ENCODE measurements around the gene SLC14A1. TPM values are rescaled to one million over a fixed set of nuclear protein-coding genes. Genes with fewer than 3 reads are reported as not detected.

The SLC14A1 gene
- total RNA-seq, 1 experiment from 2014 or later: not detected

GRCh38 chr18:45745817-45746461 is 22.0 kb downstream of the SLC14A1 start:
- Mint-ChIP-seq H3K4me3 (ENCODE audit: low read depth, unreplicated experiment) (no peak overlapping the region), H3K36me3 (ENCODE audit: insufficient read depth, unreplicated experiment) (peaks cover 9% of the 10 kb centered on the region), H3K27me3 (ENCODE audit: unreplicated experiment) (no peaks in the 10 kb centered on the region), H3K27ac (ENCODE audit: unreplicated experiment) (peak overlapping the region; percentile 45), H3K9me3 (ENCODE audit: low read depth, unreplicated experiment) (peaks cover 6% of the 10 kb centered on the region), H3K4me1 (ENCODE audit: low read depth, unreplicated experiment) (peaks cover 45% of the 10 kb centered on the region)
- DNase-seq: no peak
- intact Hi-C loops (cut with micrococcal nuclease; ENCODE audit: unreplicated experiment): no loop called here
- TF ChIP-seq CTCF (IDR thresholded peaks at IDR 0.05; ENCODE audit: unreplicated experiment): no peak
- BruUV-seq (replicated peaks): no TSS peak
- CTCF ChIA-PET: no interaction called here

GRCh38 chr18:45748501-45748900 is 24.5 kb downstream of the SLC14A1 start:
- peaks cover 57% of the 10 kb centered on the region for H3K4me1 Mint-ChIP-seq (ENCODE audit: low read depth, unreplicated experiment)
- no peak for TF ChIP-seq CTCF (IDR thresholded peaks at IDR 0.05; ENCODE audit: unreplicated experiment)
- CTCF ChIA-PET: no interaction called here
- H3K27ac Mint-ChIP-seq (ENCODE audit: unreplicated experiment): no peak overlapping the region
- intact Hi-C loops (cut with micrococcal nuclease; ENCODE audit: unreplicated experiment): no loop called here
- no peaks in the 10 kb centered on the region for H3K27me3 Mint-ChIP-seq (ENCODE audit: unreplicated experiment)
- no peak for DNase-seq
- H3K36me3 Mint-ChIP-seq (ENCODE audit: insufficient read depth, unreplicated experiment): peaks cover 9% of the 10 kb centered on the region
- no peak overlapping the region for H3K4me3 Mint-ChIP-seq (ENCODE audit: low read depth, unreplicated experiment)
- peaks cover 6% of the 10 kb centered on the region for H3K9me3 Mint-ChIP-seq (ENCODE audit: low read depth, unreplicated experiment)
- no TSS peak for BruUV-seq (replicated peaks)

- intact Hi-C loops (cut with micrococcal nuclease; ENCODE audit: unreplicated experiment): no loop called here
- peaks cover 69% of the 10 kb centered on the region for H3K4me1 Mint-ChIP-seq (ENCODE audit: low read depth, unreplicated experiment)
- peak; percentile 38 for DNase-seq
- CTCF ChIA-PET: interaction anchor here (0.6 to 1.3 kb wide), 5 partner anchors 14 to 130 kb away, joined by 3 to 4 read pairs (median 4); no protein-coding TSS in a partner anchor
- H3K27ac Mint-ChIP-seq (ENCODE audit: unreplicated experiment): peak overlapping the region; percentile 85
- BruUV-seq (replicated peaks): no TSS peak
- TF ChIP-seq CTCF (IDR thresholded peaks at IDR 0.05; ENCODE audit: unreplicated experiment): no peak
- peaks cover 9% of the 10 kb centered on the region for H3K36me3 Mint-ChIP-seq (ENCODE audit: insufficient read depth, unreplicated experiment)
- no peaks in the 10 kb centered on the region for H3K27me3 Mint-ChIP-seq (ENCODE audit: unreplicated experiment)
- H3K4me3 Mint-ChIP-seq (ENCODE audit: low read depth, unreplicated experiment): peak overlapping the region; percentile 19
- peaks cover 9% of the 10 kb centered on the region for H3K9me3 Mint-ChIP-seq (ENCODE audit: low read depth, unreplicated experiment)
These were observed 26.1 kb downstream of the SLC14A1 start for GRCh38 chr18:45749918-45750689.

GRCh38 chr18:45751766-45752165 is 27.8 kb downstream of the SLC14A1 start:
- TF ChIP-seq CTCF (IDR thresholded peaks at IDR 0.05; ENCODE audit: unreplicated experiment): no peak
- Mint-ChIP-seq H3K9me3 (ENCODE audit: low read depth, unreplicated experiment) (peaks cover 11% of the 10 kb centered on the region), H3K27me3 (ENCODE audit: unreplicated experiment) (no peaks in the 10 kb centered on the region), H3K4me1 (ENCODE audit: low read depth, unreplicated experiment) (peaks cover 64% of the 10 kb centered on the region), H3K27ac (ENCODE audit: unreplicated experiment) (no peak overlapping the region), H3K4me3 (ENCODE audit: low read depth, unreplicated experiment) (no peak overlapping the region), H3K36me3 (ENCODE audit: insufficient read depth, unreplicated experiment) (peaks cover 9% of the 10 kb centered on the region)
- DNase-seq: no peak
- BruUV-seq (replicated peaks): no TSS peak
- CTCF ChIA-PET: no interaction called here
- intact Hi-C loops (cut with micrococcal nuclease; ENCODE audit: unreplicated experiment): no loop called here
